ENCODE results near the gene ATP8A2.
A peak's percentile ranks its signal among the peaks of the same experiment; 100 is the strongest.

Gene ATP8A2

DNA sequence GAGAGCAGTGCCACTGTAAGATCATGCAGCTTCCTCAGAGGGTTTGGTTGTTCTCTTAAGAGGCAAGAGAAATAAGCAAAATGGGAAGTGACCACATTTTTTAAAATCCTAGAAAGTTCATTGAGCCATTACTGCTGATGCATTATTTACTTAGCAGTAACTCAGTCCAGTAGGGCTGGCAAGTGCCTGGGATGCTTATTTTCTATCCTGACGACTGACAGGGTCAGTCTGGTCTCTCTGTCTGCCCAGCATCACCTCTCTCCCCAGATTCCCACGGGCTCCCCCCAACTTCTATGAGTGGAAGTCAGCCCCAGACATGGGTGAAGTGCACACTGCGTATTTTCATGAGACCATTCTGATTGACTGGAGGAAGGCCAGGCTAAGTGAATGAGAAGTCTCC is 669.7 kb downstream of the ATP8A2 start:
- DNase-seq = no peak
- Mint-ChIP-seq H3K9me3 (peaks cover 6% of the 10 kb centered on the region), H3K36me3 (ENCODE audit: low read depth) (peaks cover 36% of the 10 kb centered on the region), H3K4me1 (peaks cover 13% of the 10 kb centered on the region), H3K27ac (no peak overlapping the region), H3K4me3 (no peak overlapping the region), H3K27me3 (ENCODE audit: low read depth, poor library complexity) (peaks cover 13% of the 10 kb centered on the region)
- TF ChIP-seq, protein P1, sequence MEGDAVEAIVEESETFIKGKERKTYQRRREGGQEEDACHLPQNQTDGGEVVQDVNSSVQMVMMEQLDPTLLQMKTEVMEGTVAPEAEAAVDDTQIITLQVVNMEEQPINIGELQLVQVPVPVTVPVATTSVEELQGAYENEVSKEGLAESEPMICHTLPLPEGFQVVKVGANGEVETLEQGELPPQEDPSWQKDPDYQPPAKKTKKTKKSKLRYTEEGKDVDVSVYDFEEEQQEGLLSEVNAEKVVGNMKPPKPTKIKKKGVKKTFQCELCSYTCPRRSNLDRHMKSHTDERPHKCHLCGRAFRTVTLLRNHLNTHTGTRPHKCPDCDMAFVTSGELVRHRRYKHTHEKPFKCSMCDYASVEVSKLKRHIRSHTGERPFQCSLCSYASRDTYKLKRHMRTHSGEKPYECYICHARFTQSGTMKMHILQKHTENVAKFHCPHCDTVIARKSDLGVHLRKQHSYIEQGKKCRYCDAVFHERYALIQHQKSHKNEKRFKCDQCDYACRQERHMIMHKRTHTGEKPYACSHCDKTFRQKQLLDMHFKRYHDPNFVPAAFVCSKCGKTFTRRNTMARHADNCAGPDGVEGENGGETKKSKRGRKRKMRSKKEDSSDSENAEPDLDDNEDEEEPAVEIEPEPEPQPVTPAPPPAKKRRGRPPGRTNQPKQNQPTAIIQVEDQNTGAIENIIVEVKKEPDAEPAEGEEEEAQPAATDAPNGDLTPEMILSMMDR (IDR thresholded peaks at IDR 0.05) = no peak

DNA sequence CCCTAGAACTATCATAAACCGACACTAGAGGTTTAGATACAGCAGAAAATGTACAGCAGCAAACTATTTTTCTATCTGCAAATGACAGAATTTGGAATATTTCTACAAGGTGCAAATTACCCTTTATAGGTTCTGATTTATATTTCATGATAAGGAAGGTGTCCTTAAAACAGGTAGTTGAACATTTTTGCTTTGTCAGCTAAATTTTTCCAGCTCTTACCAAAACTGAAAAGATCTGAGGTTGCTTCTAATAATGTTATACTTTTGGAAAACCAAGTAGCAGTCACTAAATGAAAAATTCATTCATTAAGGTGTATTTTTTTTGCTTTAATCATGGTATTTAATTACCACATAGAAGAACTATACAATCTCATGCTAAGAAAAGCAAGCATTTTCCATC is 671.0 kb downstream of the ATP8A2 start:
- TF ChIP-seq, protein P1 (IDR thresholded peaks at IDR 0.05) = no peak
- DNase-seq = no peak
- Mint-ChIP-seq H3K9me3 (no peaks in the 10 kb centered on the region), H3K27ac (no peak overlapping the region), H3K36me3 (ENCODE audit: low read depth) (peaks cover 50% of the 10 kb centered on the region), H3K27me3 (ENCODE audit: low read depth, poor library complexity) (peaks cover 21% of the 10 kb centered on the region), H3K4me3 (no peak overlapping the region), H3K4me1 (peaks cover 25% of the 10 kb centered on the region)

DNA sequence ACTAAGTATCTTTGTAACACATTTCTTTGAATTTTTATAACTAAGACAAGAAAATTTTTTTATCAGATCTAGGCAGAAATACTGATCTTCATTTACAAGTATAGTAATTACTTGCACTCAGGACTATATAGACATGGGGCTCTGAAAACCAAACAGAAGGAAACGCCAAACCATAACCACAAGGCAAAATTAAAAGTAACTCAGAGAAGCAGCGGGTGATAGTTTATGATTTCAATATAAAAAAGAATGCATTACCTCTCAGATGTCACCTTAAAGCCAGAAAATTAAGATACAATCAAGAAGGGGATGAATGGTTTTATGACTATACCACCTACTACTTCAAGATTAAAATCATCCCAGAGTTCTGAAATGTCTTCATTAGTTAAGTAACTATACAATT is 673.4 kb downstream of the ATP8A2 start:
- TF ChIP-seq, protein P1 (IDR thresholded peaks at IDR 0.05) = no peak
- H3K27me3 Mint-ChIP-seq (ENCODE audit: low read depth, poor library complexity) = peaks cover 37% of the 10 kb centered on the region
- peaks cover 37% of the 10 kb centered on the region for H3K4me1 Mint-ChIP-seq
- peaks cover 64% of the 10 kb centered on the region for H3K36me3 Mint-ChIP-seq (ENCODE audit: low read depth)
- no peak overlapping the region for H3K4me3 Mint-ChIP-seq
- H3K9me3 Mint-ChIP-seq = no peaks in the 10 kb centered on the region
- DNase-seq = no peak
- no peak overlapping the region for H3K27ac Mint-ChIP-seq

DNA sequence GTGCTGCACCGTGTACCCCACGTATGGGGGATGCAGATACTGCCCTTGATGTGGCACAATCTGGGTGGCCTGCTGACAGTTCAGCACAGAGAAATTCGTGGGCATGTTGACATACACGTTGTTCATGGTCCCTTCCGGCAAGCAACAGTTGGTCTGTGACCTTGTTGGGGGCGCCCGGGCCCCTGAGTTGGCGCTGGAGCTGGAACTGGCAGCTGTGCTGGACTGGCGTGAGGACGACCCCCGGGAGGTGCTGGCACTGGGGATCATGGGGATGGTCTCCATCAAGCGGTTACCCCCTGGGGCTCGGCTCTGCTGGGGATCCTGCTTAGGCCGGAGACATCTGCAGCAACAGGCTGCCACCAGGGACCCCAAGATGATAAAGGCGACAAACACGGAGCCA is 674.9 kb downstream of the ATP8A2 start:
- DNase-seq = no peak
- no peak overlapping the region for H3K27ac Mint-ChIP-seq
- no peaks in the 10 kb centered on the region for H3K9me3 Mint-ChIP-seq
- H3K27me3 Mint-ChIP-seq (ENCODE audit: low read depth, poor library complexity) = peaks cover 32% of the 10 kb centered on the region
- peaks cover 64% of the 10 kb centered on the region for H3K36me3 Mint-ChIP-seq (ENCODE audit: low read depth)
- peak overlapping the region; percentile 98 for H3K4me3 Mint-ChIP-seq
- TF ChIP-seq, protein P1 (IDR thresholded peaks at IDR 0.05) = no peak
- peaks cover 27% of the 10 kb centered on the region for H3K4me1 Mint-ChIP-seq

DNA sequence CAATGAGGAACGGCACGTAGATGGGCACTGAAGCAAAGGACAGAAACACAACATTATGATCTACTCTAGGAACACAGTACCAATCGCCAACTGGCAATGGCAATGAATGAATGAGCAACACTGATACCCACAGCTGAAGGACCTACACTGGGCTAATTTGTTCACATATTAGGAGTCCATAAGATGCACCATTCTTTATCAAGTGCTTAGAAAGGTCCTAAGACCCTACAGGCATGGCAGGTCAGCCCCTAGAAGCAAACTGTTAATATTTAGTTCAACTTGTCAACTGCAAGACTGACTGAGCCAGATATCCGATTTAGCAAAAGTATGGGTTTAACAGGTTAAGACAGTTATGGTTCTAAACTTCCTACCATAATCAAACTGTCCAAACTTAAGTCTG is 675.3 kb downstream of the ATP8A2 start:
- Mint-ChIP-seq H3K36me3 (ENCODE audit: low read depth) (peaks cover 64% of the 10 kb centered on the region), H3K27me3 (ENCODE audit: low read depth, poor library complexity) (peaks cover 34% of the 10 kb centered on the region), H3K4me3 (peak overlapping the region; percentile 98), H3K27ac (no peak overlapping the region), H3K4me1 (peaks cover 25% of the 10 kb centered on the region), H3K9me3 (no peaks in the 10 kb centered on the region)
- TF ChIP-seq, protein P1 (IDR thresholded peaks at IDR 0.05) = no peak
- DNase-seq = no peak

DNA sequence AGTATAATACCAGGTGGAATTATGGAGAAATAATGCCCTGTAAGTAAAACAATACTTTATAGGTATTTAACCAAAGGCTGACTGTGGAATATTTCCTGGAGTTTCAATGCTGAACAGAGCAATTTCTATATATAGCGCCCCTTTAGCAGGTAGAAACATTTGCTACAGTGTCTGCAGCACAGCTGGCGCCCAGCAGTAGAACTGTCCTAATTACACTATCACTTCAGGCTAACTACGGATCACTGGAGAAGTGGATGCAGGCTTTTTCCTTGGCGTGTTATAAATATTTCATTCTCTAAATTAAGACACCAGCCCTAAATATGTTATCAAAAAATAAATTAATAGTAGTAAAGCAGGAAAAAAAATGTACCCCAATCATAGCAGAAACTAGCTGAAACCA is 677.0 kb downstream of the ATP8A2 start:
- H3K4me3 Mint-ChIP-seq = peak overlapping the region; percentile 98
- peaks cover 48% of the 10 kb centered on the region for H3K27me3 Mint-ChIP-seq (ENCODE audit: low read depth, poor library complexity)
- peaks cover 30% of the 10 kb centered on the region for H3K4me1 Mint-ChIP-seq
- peak overlapping the region; percentile 39 for H3K27ac Mint-ChIP-seq
- no peaks in the 10 kb centered on the region for H3K9me3 Mint-ChIP-seq
- DNase-seq = no peak
- TF ChIP-seq, protein P1 (IDR thresholded peaks at IDR 0.05) = no peak
- peaks cover 54% of the 10 kb centered on the region for H3K36me3 Mint-ChIP-seq (ENCODE audit: low read depth)

All from nephron progenitor cell (in vitro differentiated cells).